Activated CD4-positive, alpha-beta T cell treated with anti-CD3 and anti-CD28 coated beads for 1 hour (primary cell): ENCODE results near the gene OR2V2.
"Not testable (repeated sequence)": the region's sequence is repeated elsewhere in the genome, so short reads cannot be mapped to it uniquely, and the experiment has no call there.

Experiments
- DNase-seq: peaks from one replicate; pipeline ENCODE4 v3.0.0-alpha.2; 2020

Gene OR2V2

DNA sequence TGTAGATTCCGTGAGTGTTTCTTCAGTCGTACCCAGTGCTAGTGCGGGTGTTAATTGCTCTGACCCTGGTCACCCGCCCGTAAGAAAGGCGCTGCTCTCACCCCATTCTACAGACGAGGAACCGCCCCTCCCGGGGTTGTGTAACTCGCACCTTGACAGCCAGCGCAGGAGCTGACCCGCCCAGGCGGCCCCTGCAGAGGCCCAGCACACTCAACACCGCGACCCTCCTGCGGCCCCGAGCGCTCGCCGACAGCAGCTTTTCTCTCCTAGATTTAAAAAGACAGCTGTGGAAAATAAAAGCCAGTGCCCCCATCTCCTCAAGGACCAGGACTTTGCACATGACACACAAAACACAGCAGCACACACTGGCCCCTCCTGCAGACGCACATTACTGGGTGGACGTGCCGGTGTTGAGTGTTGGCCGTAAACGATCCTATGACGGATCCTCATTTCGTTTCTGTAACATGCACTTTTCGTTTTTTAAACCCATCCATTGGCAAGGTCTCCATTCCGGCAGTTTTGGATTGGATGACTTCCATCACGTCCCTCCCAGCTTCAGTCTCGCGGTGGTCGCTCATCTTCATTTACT, 22.9 kb downstream of the OR2V2 start:
- no peak for DNase-seq

DNA sequence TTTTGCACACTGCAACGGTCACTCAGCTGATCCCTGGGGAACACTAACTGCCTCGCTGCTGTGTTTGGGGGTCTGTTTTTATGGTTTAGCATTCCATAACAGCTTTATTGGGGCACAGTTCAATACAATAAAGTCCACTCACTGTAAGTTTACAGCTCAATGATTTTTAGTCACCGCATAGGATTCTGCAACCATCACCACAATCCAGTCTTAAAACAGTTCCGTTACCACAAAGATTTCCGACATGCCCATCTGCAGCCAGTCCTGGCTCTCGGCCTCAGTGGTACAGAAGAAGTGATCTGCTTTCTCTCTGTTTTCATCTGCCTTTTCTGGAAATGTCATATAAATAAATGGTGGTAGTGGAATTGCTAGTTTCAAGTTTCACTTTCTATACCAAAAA, 23.6 kb downstream of the OR2V2 start:
- no peak for DNase-seq

DNA sequence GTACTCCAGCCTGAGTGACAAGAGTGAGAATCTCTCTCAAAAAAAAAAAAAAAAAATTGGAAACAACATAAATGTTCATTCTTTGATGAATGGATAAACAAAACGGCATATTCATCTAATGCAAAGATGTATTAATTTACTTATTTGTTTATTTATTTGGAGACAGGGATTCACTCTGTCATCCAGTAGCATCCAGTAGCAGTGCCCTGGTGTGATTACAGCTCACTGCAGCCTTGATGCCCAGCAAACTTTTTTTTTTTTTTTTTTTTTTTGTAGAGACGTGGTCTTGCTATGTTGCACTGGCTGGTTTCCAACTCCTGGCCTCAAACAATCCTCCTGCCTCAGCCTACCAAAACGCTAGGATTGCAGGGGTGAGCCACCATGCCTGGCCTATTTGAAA, 24.4 kb downstream of the OR2V2 start:
- no peak for DNase-seq

DNA sequence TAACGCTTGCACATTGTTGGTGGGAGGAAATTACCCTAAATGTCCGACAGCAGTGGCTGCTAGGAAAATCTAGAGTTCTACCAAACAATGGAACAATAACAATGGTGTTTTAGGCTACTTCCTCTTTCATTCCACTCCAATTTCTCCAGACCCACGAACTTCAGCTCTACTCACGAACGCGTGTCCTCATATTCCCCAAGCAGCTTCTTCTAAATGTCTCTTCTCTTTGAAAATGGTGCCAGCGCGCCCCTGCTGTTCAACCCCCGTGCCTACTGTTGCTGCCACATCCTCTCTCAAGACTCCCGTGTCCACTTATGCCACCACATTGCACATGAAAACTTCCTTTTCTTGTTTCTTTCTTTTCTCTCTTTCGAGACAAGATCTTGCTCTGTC, 25.6 kb downstream of the OR2V2 start:
- DNase-seq = no peak

DNA sequence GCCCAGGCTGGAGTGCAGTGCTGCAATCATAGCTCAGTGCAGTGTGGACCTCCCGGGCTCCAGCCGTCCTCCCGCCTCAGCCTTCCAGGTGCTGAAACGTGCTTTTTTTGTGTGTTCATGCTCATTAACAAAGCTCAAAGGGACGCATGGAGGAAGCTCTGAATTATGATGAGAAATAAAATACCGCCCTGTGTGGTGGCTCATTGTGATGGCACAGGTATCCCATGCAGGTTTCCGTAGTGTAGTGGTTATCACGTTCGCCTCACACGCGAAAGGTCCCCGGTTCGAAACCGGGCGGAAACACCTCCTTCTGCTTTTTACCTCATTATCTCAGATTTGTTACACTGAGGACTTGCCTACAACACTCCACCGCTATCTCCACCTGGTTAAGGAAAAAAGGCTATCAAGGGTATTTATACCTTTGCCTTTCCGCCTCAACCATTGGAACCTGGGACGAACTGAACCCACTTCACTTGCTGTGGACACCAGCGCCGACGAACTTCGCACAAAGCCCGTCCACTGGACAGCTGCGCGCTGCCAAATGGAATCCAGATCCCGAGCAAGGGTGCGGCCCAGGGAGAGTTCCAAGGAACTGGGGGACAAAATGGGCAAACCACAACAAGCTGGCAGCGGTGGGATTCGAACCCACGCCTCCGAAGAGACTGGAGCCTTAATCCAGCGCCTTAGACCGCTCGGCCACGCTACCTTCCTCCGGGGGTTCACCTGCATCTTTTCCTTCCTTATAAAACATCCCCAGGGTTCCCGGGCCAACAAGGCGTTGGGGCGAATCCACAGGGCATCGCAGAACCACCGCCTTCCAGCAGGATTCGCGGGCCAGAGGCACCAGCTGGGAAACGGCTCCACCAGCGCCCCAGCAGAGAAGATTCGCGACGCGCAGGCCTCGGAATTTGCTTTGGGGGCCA, 26.3 kb downstream of the OR2V2 start:
- DNase-seq = peak; percentile 42

DNA sequence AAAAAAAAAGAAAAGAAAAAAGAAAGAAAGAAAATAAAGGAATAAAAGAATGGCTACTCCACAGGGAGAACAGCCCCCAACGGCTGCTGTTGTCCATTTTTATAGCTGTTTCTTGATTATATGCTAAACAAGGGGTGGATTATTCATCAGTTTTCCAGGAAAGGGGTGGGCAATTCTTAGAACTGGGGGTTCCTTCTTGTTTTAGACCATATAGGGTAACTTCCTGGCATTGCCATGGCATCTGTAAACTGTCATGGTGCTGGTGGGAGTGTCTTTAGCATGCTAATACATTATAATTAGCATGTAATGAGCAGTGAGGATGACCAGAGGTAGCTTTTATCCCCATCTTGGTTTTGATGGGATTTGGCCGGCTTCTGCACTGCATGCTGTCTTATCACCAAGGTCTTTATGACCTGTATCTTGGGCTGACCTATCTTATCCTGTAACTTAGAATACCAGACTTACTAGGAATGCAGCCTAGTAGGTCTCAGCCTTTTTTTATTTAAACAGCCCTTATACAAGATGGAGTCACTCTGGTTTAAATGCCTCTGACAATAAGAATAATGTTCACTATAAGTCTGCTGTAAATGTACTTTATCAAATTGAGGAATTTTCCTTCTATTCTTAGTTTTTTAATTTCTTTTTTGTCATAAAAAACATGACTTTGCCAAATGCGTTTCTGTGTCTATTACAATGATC, 29.0 kb downstream of the OR2V2 start:
- no peak for DNase-seq

DNA sequence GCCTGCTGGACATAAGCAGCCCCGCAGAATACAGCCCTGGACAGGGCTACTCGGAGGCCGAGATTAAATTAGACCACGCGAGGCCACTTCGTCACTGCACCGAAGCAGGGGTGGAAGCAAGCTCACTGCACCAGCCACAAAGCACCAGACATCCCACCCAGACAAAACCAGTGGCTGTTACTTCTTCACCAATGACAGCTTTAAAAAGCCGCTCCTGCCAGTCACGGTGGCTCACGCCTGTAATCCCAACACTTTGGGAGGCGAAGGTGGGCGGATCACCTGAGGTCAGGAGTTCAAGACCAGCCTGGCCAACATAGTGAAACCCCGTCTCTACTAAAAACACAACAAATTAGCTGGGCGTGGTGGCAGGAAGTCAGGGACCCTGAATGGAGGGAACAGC, 30.2 kb downstream of the OR2V2 start:
- DNase-seq = not testable (repeated sequence)

DNA sequence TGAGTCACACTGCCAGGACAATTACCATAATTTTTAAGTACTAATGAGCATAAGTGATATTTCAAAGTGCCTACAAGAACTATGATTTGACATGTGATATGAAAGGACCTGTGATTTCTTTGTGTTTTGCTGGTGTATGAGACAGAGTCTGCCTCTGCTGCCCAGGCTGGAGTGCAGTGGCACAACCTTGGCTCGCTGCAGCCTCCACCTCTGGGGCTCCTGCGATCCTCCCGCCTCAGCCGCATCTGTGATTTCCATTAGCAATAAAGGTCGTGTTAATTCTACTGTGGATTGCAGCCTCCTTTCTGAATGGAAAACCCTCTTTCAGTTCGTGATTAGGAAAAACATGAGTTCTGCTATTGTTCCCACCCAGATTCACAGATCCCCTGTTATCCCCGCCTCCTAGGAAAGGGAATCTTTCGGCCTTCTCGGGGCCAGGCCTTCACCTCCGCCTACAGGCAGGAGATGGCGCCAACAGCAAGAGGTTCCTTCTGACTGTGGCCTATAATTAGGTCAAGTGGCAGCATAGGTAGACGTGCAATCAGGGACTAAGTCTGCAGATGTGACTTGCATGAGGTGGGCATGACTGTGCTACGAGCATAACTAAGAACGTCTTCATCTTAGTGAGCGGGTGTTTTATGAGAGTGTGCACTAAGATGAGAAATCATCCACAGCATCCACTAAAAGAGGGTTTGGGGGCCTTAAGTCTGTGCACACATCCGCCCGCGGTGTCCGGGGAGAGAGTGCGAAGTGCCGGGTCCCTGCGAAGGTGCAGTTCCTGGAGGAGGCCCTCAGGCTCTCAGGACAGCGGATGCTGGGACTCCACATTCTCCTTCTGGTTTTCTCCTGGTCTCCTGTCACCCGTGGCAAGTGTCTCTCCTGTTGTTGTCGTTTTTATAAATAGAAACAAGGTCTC, 34.5 kb downstream of the OR2V2 start:
- peak; percentile 46 for DNase-seq

DNA sequence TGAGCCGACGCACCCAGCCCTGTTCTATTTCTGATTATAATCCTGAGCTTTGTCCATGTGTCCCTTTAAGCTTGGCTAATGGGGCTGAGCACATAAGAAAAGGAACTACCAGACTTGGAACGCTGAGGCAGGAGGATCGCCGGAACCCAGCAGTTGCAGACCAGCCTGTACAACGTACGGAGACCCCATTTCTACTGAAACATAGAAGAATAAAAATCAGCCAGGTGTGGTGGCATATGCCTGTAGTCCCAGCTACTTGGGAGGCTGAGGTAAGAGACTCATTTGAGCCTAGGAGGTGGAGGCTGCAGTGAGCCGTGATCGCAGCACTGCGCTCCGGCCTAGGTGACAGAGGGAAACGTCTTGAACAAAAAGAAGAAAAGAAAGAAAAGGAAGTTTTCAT, 35.3 kb downstream of the OR2V2 start:
- no peak for DNase-seq

DNA sequence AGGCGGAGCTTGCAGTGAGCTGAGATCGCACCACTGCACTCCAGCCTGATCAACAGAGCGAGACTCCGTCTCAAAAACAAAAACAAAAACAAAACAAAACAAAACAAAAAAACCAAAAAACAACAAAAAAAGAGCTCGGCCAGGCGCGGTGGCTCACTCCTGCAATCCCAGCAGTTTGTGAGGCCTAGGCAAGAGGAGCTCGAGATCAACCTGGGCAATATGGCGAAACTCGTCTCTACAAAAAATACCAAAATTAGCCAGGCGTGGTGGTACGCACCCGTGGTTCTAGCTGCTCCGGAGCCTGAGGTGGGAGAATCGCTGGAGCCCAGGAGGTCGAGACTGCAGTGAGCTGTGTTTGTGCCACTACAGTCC, 37.4 kb downstream of the OR2V2 start:
- no peak for DNase-seq

DNA sequence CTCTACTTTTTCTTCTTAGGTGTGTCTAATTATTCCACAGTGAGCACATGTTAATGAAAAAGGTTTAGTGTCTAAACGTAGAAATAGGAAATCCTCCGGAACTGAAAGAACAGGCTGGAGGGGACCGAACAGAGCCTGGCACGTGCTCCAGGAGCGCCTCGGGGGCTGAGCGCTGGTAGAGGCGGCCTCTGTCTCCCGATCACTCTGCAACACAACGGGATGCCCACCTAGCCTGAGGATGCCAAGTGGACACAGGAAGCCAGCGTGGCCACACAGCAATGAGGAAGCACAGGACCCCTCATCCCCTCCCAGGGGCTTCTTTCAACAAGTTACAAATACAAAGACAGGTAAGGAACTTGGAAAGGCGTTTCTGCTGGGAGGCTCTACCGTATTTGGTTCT, 38.2 kb downstream of the OR2V2 start:
- no peak for DNase-seq

DNA sequence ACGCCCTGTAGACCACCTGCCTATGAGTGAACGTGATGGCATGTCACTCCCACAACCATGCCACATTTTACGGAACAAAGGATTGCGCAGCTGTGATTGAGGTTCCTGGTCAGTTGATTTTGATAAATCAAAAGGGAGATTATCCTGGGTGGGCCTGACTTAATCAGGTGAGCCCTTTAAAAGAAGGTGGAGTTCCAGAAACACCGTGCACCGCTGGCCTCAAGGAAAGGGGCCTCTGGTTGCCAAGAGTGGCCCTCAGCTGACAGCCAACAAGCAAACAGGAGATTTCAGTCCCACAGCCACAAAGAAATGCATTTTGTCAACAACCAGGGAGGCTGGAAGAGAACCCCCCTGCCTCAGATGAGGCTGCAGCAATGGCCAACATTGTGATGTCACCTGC, 38.6 kb downstream of the OR2V2 start:
- no peak for DNase-seq

DNA sequence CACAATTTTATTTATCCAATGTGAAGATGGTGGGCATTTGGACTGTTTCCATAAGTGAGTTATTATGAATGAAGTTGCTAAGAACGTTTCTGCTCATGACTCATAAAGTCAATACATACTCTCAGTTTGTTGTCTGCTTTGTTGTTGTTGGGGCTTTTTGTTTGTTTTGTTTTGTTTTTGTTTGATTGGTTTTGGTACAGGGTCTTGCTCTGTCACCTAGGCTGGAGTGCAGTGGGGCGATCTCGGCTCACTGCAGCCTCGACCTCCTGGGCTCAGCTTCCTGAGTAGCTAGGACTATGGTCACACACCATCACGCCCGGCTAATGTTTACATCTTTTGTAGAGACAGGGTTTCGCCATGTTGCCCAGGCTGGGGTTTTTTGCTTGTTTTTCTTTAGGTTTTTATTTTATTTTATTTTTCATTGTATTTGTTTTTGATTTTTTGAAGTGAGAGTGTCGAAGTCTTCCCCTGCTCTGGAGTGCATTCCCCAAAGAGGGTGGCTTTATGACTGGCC, 39.7 kb downstream of the OR2V2 start:
- DNase-seq = no peak

DNA sequence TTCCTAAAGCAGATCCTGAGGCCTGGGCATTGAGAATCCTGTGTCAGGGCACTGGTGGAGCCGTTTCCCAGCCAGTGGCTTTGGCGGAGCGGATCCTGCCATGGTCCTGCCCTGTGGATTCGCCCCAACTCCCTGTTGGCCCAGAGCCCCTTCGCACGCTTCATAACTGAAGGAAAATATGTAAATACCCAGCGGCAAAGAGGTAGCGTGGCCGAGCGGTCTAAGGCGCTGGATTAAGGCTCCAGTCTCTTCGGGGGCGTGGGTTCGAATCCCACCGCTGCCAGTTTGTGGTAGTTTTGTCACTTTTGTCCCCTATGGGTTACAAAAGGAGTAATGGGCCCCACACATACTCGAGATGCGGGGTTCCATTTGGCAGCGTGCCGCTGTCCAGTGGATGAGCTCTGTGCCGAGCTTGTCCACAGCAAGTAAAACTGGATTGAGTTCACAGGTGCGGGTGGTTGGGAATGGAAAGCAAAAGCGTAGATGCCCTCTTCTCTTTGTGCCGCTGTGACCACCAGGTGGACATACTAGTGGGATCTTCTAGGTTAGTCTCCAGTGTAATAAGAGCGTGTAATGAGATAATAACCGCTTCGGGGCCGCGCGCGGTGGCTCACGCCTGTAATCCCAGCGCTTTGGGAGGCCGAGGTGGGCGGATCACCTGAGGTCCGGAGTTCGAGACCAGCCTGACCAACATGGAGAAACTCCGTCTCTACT, 40.3 kb downstream of the OR2V2 start:
- DNase-seq = no peak

DNA sequence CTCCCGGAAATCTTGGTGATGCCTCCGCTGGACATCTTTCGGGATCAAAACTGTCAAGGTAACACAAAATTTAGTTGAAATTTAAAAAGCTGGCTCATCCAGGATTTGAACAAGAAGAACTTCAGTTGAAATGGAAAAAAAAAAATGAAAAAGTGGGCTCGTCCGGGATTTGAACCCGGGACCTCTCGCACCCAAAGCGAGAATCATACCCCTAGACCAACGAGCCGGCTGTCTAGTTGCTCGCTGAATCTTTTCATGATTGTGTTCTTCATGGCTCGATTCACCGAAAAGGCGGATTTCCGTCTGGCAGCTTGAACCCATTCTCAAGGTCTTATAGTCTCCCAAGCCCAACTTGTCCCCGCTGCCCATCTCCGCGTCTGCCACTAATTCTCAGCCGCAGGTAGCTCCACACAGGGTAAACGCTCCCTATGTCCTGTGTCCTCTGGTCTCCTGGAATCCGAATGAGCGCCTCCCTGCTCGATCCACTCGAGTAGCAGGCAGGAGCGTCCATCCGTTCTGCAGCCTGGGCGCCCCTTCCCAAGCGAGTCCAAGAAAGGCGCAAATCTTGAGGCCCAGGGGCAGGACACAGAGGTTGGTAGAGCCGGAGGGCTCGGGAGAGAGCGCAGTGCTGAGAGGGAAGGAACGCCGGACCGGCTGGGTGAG, 41.4 kb downstream of the OR2V2 start:
- peak; percentile 78 for DNase-seq

DNA sequence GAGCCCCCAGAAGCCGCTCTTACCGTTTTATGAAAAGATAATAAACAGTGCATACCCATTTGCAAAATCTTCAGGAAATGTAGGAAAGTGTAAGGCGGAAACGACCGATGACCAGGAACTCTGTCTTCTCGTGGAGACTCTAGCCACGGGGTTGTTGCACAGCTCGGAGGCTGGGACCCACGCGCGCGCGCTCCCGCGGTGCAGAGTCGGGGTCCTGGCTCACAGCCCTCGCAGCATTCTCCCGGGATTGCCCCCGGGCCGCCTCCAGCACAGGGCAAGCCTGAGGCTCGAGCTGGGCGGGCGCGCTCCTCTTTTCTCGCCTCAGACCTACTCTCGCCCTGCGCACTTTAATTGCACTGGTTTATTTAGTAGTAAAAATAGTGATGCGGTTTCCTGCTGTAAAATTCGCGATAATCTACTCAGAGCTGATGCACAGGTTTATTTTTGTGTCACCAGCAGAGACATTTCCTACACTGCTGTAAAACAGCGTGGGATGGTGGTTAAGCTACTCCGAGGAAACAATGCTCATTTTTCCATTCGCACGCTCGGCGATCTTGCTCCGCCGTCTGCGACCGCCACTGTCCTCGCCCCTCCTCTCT, 42.1 kb downstream of the OR2V2 start:
- peak; percentile 40 for DNase-seq

DNA sequence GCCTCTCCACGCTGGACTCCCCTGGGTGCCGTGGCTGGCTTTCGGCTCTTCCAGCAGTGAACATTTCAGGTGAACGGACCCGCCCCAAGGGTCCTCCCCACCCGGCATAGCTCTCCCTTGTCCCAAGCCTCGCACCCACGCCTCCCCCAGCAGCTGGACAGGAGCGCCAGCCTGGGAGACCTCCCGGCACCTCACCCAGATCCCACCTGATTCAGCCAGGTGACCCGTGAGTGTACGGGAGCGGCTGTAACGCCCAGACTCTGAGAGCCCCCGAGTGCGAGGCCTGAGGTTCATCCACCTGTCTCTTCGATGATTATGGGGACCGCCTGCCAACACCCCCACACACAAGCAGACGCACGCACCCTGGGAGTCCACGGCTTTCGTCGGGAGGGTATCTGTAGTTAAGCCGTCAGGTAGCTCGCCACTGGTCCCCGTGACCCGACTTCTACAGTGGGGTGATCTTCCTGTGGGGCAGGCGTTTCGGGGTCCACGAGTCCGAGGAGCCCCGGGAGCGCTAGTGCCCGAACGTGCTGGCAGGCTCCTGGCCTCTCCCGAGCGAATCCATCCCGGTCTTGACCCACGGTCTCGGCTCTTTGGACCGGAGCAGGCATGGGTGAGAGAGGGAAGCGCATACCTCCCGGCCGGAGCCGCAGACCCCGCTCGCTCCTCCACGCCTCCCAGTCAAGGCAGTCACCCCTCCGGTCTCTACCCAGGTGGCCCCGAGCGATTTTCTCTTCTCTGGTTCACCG, 42.8 kb downstream of the OR2V2 start:
- no peak for DNase-seq

DNA sequence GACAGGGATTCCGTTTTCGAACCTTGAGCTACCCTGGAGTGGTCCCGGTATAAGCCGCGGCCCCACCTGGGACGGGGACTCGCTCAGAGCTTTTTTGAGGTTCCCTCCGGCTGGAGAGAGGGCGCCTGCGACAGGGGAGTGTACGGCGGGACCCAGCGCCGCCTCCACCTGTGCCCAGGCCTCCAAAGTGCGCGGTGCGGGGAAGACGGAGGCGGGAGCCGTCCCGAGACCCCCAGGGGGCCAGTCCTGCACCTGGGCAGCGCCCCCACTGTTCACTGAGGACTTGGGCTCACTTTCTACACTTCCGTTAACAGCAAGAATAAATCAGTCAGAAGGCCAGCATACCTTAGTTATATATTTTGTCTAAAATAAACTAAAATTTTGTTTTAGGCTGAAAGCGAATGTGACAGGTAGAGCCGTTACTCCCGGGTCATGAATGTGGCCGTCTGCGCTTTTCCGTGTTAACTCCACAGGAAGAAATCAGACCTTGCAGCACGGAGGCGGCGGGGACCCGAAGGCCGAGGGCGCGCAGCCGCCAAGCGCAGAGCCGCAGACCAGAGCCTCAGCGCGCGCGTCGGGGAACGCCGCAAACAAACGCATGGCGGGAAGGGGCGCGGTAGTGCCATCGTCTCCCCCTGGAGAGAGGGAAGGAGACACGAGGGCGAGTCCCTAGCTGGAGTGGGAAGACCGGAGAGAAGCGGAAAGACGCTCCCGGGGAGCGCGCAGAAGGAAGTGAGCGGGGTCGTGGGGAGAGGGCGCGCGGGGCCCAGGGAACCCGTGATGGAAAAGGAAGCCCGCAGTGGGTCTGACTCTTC, 43.5 kb downstream of the OR2V2 start:
- no peak for DNase-seq
